GM12891 (cell line): ENCODE results near the gene GPNMB.

Source experiments
- POLR2A ChIP-seq: IDR thresholded peaks from 2 replicates; pipeline ENCODE4 v1.6.1; 2011; ENCODE audit warnings: low read depth, low read length, control low read depth
- POLR2AphosphoS5 ChIP-seq: IDR thresholded peaks from 2 replicates; pipeline ENCODE4 v1.6.1; 2011; ENCODE audit warnings: low read depth, low read length, control low read depth
- SPI1 ChIP-seq: IDR thresholded peaks from 2 replicates; pipeline ENCODE4 v1.6.1; 2011; ENCODE audit warnings: low read depth, low read length, control low read depth

- TF ChIP-seq SPI1, result no peak
- no peak for TF ChIP-seq POLR2A
- no peak for TF ChIP-seq POLR2AphosphoS5
These were observed 18.4 kb downstream of the GPNMB start for GRCh38 chr7:23264916-23265458.
